SK-N-SH (cell line): ENCODE measurements around the gene GAS6. TPM values are rescaled to one million over a fixed set of nuclear protein-coding genes. Genes with fewer than 3 reads are reported as not detected.

Experiments
- CTCF ChIA-PET: fragments of 300-600, 350-600 bp; formaldehyde crosslinking; extraction: SDS; loops from one replicate; lab custom pipeline; 2021; lab: Yijun Ruan, JAX
- POLR2A ChIA-PET: fragments of 350-600 bp; sonication (Branson Sonifier 250); formaldehyde crosslinking; extraction: SDS; loops from one replicate; lab custom pipeline; 2020; ENCODE audit warnings: antibody characterized with exemption, inconsistent platforms; lab: Yijun Ruan, JAX
- DNase-seq: peaks from one replicate; pipeline ENCODE4 v3.0.0; 2012
- H2AFZ ChIP-seq: fragments of 200-600 bp; sonication (generic); 2 replicates; pipeline ENCODE4 v1.8.1; 2016; ENCODE audit warnings: antibody characterized with exemption, mild to moderate bottlenecking, low read depth
- H3F3A ChIP-seq: fragments of 200-600 bp; sonication (generic); replicated peaks from 2 replicates; pipeline ENCODE3; 2016; ENCODE audit warnings: antibody characterized with exemption, mild to moderate bottlenecking; ENCODE audit not compliant: insufficient read depth
- H3K27ac ChIP-seq, 2 experiments: fragments of 200-500 bp in 1 of 2; fragments of 200-600 bp in 1 of 2; sonication (Bioruptor generic) in 1 of 2; sonication (generic), shearing (Covaris generic) in 1 of 2; 2 replicates each; pipeline versions ENCODE4 v1.5.1 to v1.6.1; 2014 to 2016; ENCODE audit warnings: low read depth in 2 of 2, inconsistent platforms in 1 of 2, low read length in 1 of 2, mild to moderate bottlenecking in 1 of 2, mixed read lengths in 1 of 2
- H3K27me3 ChIP-seq: fragments of 200-600 bp; sonication (generic), shearing (Covaris generic); 2 replicates; pipeline ENCODE4 v1.6.1; 2016; ENCODE audit warnings: mixed run types; ENCODE audit not compliant: insufficient read depth
- H3K36me3 ChIP-seq, 2 experiments: fragments of 200-500 bp in 1 of 2; fragments of 200-600 bp in 1 of 2; sonication (Bioruptor generic) in 1 of 2; sonication (generic) in 1 of 2; replicated peaks in 1 of 2; 2 replicates each; pipeline versions ENCODE3 to v1.5.1; 2014 to 2016; ENCODE audit warnings: low read length in 1 of 2, mild to moderate bottlenecking in 1 of 2; ENCODE audit not compliant: insufficient read depth in 2 of 2, control insufficient read depth in 1 of 2
- H3K4me1 ChIP-seq, 2 experiments: fragments of 200-500 bp in 1 of 2; fragments of 200-600 bp in 1 of 2; sonication (Bioruptor generic) in 1 of 2; sonication (generic), shearing (Covaris generic) in 1 of 2; 2 replicates each; pipeline versions ENCODE4 v1.5.1 to v1.6.1; 2014 to 2016; ENCODE audit warnings: low read depth in 1 of 2, low read length in 1 of 2, mixed run types in 1 of 2; ENCODE audit not compliant: insufficient read depth in 2 of 2, control insufficient read depth in 1 of 2
- H3K4me2 ChIP-seq: fragments of 200-600 bp; sonication (generic), shearing (Covaris generic); 2 replicates; pipeline ENCODE4 v1.6.1; 2017; ENCODE audit warnings: mixed run types
- H3K4me3 ChIP-seq, 2 experiments: fragments of 200-500 bp in 1 of 2; fragments of 200-600 bp in 1 of 2; sonication (Bioruptor generic) in 1 of 2; sonication (generic), shearing (Covaris generic) in 1 of 2; 2 replicates each; pipeline versions ENCODE4 v1.5.1 to v1.8.1; 2014 to 2016; ENCODE audit warnings: low read depth in 2 of 2, inconsistent platforms in 1 of 2, low read length in 1 of 2, mild to moderate bottlenecking in 1 of 2, mixed read lengths in 1 of 2, moderate library complexity in 1 of 2
- H3K79me2 ChIP-seq: fragments of 200-600 bp; sonication (generic); 2 replicates; pipeline ENCODE4 v1.8.1; 2017; ENCODE audit warnings: mild to moderate bottlenecking; ENCODE audit not compliant: insufficient read depth
- H3K9ac ChIP-seq: fragments of 200-600 bp; sonication (generic); 2 replicates; pipeline ENCODE4 v1.6.1; 2017; ENCODE audit warnings: mixed run types
- H3K9me2 ChIP-seq: fragments of 200-600 bp; sonication (generic); 2 replicates; pipeline ENCODE4 v1.6.1; 2017; ENCODE audit warnings: mixed run types
- H3K9me3 ChIP-seq: fragments of 200-600 bp; sonication (generic); 2 replicates; pipeline ENCODE4 v1.6.1; 2017; ENCODE audit warnings: mixed run types, mild to moderate bottlenecking, moderate library complexity
- H4K20me1 ChIP-seq: fragments of 200-600 bp; sonication (generic); 2 replicates; pipeline ENCODE4 v1.6.1; 2017; ENCODE audit warnings: mild to moderate bottlenecking, mixed run types; ENCODE audit not compliant: insufficient read depth
- PBX3 ChIP-seq: IDR thresholded peaks from 2 replicates; pipeline ENCODE4; 2012
- REST ChIP-seq: IDR thresholded peaks from 2 replicates; pipeline ENCODE4 v1.6.1; 2012; ENCODE audit warnings: mild to moderate bottlenecking, low read depth, low read length, moderate library complexity
- TCF12 ChIP-seq: IDR thresholded peaks from 2 replicates; pipeline ENCODE4 v1.4.0; 2012
- USF1 ChIP-seq: IDR thresholded peaks from 2 replicates; pipeline ENCODE4 v1.4.0; 2012; ENCODE audit warnings: low read depth, borderline replicate concordance
- YY1 ChIP-seq: IDR thresholded peaks from 2 replicates; pipeline ENCODE4 v1.4.0; 2012; ENCODE audit warnings: low read depth, mild to moderate bottlenecking
- WGBS: methylation state at CpG from one replicate; pipeline ENCODE4 v1.1.6; 2017; ENCODE audit warnings: low lambda C conversion rate; 5-methylcytosine and 5-hydroxymethylcytosine counted together
- polyA plus RNA-seq, 3 experiments: library from polyadenylated mRNA; depleted of rRNA; stranded (reverse); fragments of >200 nt; gene quantifications; 2 replicates each; pipeline ENCODE4 v1.2.3, GENCODE V29; 2012

Gene GAS6
- polyA plus RNA-seq, 1 of the 3 experiments (the other 2 are of a cell fraction): 380 TPM

- H3K4me1 ChIP-seq: peaks cover 0 to 15% of the 10 kb centered on the region in 2 experiments; a peak in 1 of 4 replicates
- H3K27ac ChIP-seq: no peak overlapping the region
- H3K9ac ChIP-seq: no peak overlapping the region
- ChIA-PET POLR2A (no interaction called here), CTCF (interaction anchor here (1.7 kb wide), 1 partner anchor 76 kb away, joined by 5 read pairs; no protein-coding TSS in a partner anchor)
- TF ChIP-seq YY1 (no peak), REST (no peak)
- H3K9me3 ChIP-seq: no peaks in the 10 kb centered on the region
- H4K20me1 ChIP-seq: no peaks in the 10 kb centered on the region
- no peaks in the 10 kb centered on the region for H3K36me3 ChIP-seq
- H3K4me2 ChIP-seq: no peak overlapping the region
- H2AFZ ChIP-seq: no peak overlapping the region
- H3F3A ChIP-seq: no peaks in the 10 kb centered on the region
- H3K27me3 ChIP-seq: no peaks in the 10 kb centered on the region
- no CpG with 5 or more reads among the region's 10 CpGs for WGBS
- no peaks in the 10 kb centered on the region for H3K9me2 ChIP-seq
- no peaks in the 10 kb centered on the region for H3K79me2 ChIP-seq
- H3K4me3 ChIP-seq: no peak overlapping the region
- DNase-seq: no peak
These were observed 63.3 kb downstream of the GAS6 start for GRCh38 chr13:113800576-113800926.

GRCh38 chr13:113798200-113798811, 65.6 kb downstream of the GAS6 start:
- no peak overlapping the region for H3K4me2 ChIP-seq
- ChIA-PET CTCF (no interaction called here), POLR2A (no interaction called here)
- no peaks in the 10 kb centered on the region for H3F3A ChIP-seq
- WGBS: 62% methylated on average over 2 of the region's 2 CpGs
- H3K9me3 ChIP-seq: no peaks in the 10 kb centered on the region
- DNase-seq: no peak
- H3K27me3 ChIP-seq: no peaks in the 10 kb centered on the region
- no peak overlapping the region for H3K4me3 ChIP-seq
- H3K9ac ChIP-seq: no peak overlapping the region
- TF ChIP-seq PBX3: no peak
- TF ChIP-seq TCF12: no peak
- TF ChIP-seq YY1: no peak
- no peak for TF ChIP-seq USF1
- H3K4me1 ChIP-seq: peaks cover 0 to 15% of the 10 kb centered on the region in 2 experiments; a peak in 1 of 4 replicates
- no peaks in the 10 kb centered on the region for H4K20me1 ChIP-seq
- no peak overlapping the region for H2AFZ ChIP-seq
- H3K9me2 ChIP-seq: no peaks in the 10 kb centered on the region
- H3K36me3 ChIP-seq: no peaks in the 10 kb centered on the region
- no peak overlapping the region for H3K27ac ChIP-seq
- no peaks in the 10 kb centered on the region for H3K79me2 ChIP-seq
